HEK293 (cell line): ENCODE measurements around the gene YIPF2.

Experiments
- CTCF ChIP-seq: fragments of 450-650 bp; formaldehyde crosslinking; IDR thresholded peaks from 2 replicates; pipeline ENCODE4 v1.5.1; 2016; ENCODE audit warnings: missing biosample characterization, missing genetic modification characterization
- PATZ1 ChIP-seq: fragments of 450-650 bp; formaldehyde crosslinking; IDR thresholded peaks from 2 replicates; pipeline ENCODE4 v1.5.1; 2016; ENCODE audit warnings: missing biosample characterization, missing genetic modification characterization
- ZNF10 ChIP-seq: fragments of 450-650 bp; formaldehyde crosslinking; IDR thresholded peaks from 2 replicates; pipeline ENCODE4 v1.5.1; 2017; ENCODE audit warnings: missing biosample characterization, missing genetic modification characterization
- ZNF311 ChIP-seq: fragments of 450-650 bp; formaldehyde crosslinking; IDR thresholded peaks from 2 replicates; pipeline ENCODE4 v1.5.1; 2017; ENCODE audit warnings: missing biosample characterization, missing genetic modification characterization, borderline replicate concordance
- ZNF747 ChIP-seq: fragments of 450-650 bp; formaldehyde crosslinking; IDR thresholded peaks from 2 replicates; pipeline ENCODE4 v1.5.1; 2016; ENCODE audit warnings: missing biosample characterization, missing genetic modification characterization

- TF ChIP-seq CTCF (tag by site-specific recombination) = no peak
- no peak for TF ChIP-seq PATZ1 (tag by site-specific recombination)
- no peak for TF ChIP-seq ZNF747
- TF ChIP-seq ZNF311 = no peak
- TF ChIP-seq ZNF10 (tag by site-specific recombination) = no peak
Measured at GRCh38 chr19:10912619-10913018, 15.8 kb downstream of the YIPF2 start.
